Measurements from ENCODE around the gene MT1M.

GRCh38 chr16:56616608-56617211 is 15.7 kb upstream of the MT1M start:
- TF ChIP-seq CTCF (IDR thresholded peaks at IDR 0.05 in 4 of 5, conservative IDR thresholded peaks at IDR 0.05 in 1 of 5) = no peak
- no peak for TF ChIP-seq POLR2A (IDR thresholded peaks at IDR 0.05)

All from gastrocnemius medialis (tissue), 4 donors.